Stomach (tissue), 4 donors: ENCODE results near the gene ADCY9.

Source experiments
- EP300 ChIP-seq: sonication (generic); formaldehyde crosslinking; IDR thresholded peaks from one replicate; pipeline ENCODE4 v1.6.1; 2017; ENCODE audit warnings: antibody characterized with exemption
- POLR2A ChIP-seq, 4 donors: fragments of 450-650 bp; IDR thresholded peaks; one replicate each; pipeline ENCODE4 v1.6.1; 2016; ENCODE audit warnings: antibody characterized with exemption in 4 of 4, control low read depth in 2 of 4, mild to moderate bottlenecking in 1 of 4, moderate library complexity in 1 of 4
- POLR2AphosphoS5 ChIP-seq, 3 donors: sonication (generic); formaldehyde crosslinking; IDR thresholded peaks; one replicate each; pipeline ENCODE4 v1.6.1; 2016; ENCODE audit warnings: antibody characterized with exemption in 3 of 3
- TF ChIP-seq, protein P1 (sequence below), 7 experiments: fragments of 450-650 bp in 4 of 7; fragments of 200-600 bp in 3 of 7; sonication (generic) in 3 of 7; IDR thresholded peaks; one replicate each; pipeline ENCODE4 v1.5.1; 2016 to 2019; ENCODE audit warnings: antibody characterized with exemption in 7 of 7, control low read depth in 2 of 7, mild to moderate bottlenecking in 1 of 7

GRCh38 chr16:3983081-3983520, 133.1 kb downstream of the ADCY9 start:
- TF ChIP-seq POLR2A (IDR thresholded peaks at IDR 0.05): no peak
- TF ChIP-seq, protein P1, sequence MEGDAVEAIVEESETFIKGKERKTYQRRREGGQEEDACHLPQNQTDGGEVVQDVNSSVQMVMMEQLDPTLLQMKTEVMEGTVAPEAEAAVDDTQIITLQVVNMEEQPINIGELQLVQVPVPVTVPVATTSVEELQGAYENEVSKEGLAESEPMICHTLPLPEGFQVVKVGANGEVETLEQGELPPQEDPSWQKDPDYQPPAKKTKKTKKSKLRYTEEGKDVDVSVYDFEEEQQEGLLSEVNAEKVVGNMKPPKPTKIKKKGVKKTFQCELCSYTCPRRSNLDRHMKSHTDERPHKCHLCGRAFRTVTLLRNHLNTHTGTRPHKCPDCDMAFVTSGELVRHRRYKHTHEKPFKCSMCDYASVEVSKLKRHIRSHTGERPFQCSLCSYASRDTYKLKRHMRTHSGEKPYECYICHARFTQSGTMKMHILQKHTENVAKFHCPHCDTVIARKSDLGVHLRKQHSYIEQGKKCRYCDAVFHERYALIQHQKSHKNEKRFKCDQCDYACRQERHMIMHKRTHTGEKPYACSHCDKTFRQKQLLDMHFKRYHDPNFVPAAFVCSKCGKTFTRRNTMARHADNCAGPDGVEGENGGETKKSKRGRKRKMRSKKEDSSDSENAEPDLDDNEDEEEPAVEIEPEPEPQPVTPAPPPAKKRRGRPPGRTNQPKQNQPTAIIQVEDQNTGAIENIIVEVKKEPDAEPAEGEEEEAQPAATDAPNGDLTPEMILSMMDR (IDR thresholded peaks at IDR 0.05): peak in 5 of 7 experiments; percentile 58 to 93 (median 72)
- TF ChIP-seq EP300: no peak
- TF ChIP-seq POLR2AphosphoS5 (IDR thresholded peaks at IDR 0.05): peak in 1 of 3 donors; percentile 59
